Stimulated activated CD8-positive, alpha-beta memory T cell treated with anti-CD3 and anti-CD28 coated beads, Interleukin-7, amount 100 ng/mL, for 1 hour (primary cell): ENCODE measurements around the gene GNB4.
A peak's percentile ranks its signal among the peaks of the same experiment; 100 is the strongest.

Experiments used
- DNase-seq, 2 donors: peaks; one replicate each; pipeline ENCODE4 v3.0.0-alpha.2; 2020; ENCODE audit warnings: low read depth in 2 of 2

GNB4 gene

GRCh38 chr3:179355996-179356395 lies 95.3 kb downstream of the GNB4 start:
- no peak for DNase-seq

- DNase-seq: no peak
Observed at GRCh38 chr3:179348325-179349013, 102.8 kb downstream of the GNB4 start.

- DNase-seq: peak; percentile 71 to 75
Observed at GRCh38 chr3:179347345-179348194, 103.7 kb downstream of the GNB4 start, which contains the start of gene MFN1. Gene MFN1, plus strand, starts transcription at chr3:179347709. Its CDS starts 1,143 bp downstream, at chr3:179348852.
